IMR-90 (cell line): ENCODE measurements around the gene ASB16. TPM values are rescaled to one million over a fixed set of nuclear protein-coding genes. Genes with fewer than 3 reads are reported as not detected.

Source experiments
- ATAC-seq: fragments of 200-7000 bp; cut with Tn5 transposase; 2 replicates; pipeline ENCODE4 v1.9.1; 2020; ENCODE audit warnings: low read depth, mild to moderate bottlenecking, moderate library complexity
- BruUV-seq: library from RNA; stranded (reverse); fragments of 400-500 nt; replicated peaks from 2 replicates; lab custom pipeline; 2021; lab: Mats Ljungman, UMichigan
- CTCF ChIA-PET: fragments of 300-600 bp; formaldehyde crosslinking; extraction: SDS; loops from one replicate; lab custom pipeline; 2021; ENCODE audit warnings: antibody characterized with exemption; lab: Yijun Ruan, JAX
- POLR2A ChIA-PET: fragments of 300-600 bp; sonication (Branson Sonifier 250); formaldehyde crosslinking; loops from one replicate; lab custom pipeline; 2022; ENCODE audit warnings: antibody characterized with exemption; ENCODE audit not compliant: unreplicated experiment; lab: Charles Lee
- DNase-seq: peaks from one replicate; pipeline ENCODE4 v3.0.0; 2013
- H2AFZ ChIP-seq: replicated peaks from 2 replicates; pipeline ENCODE3; 2013; ENCODE audit warnings: low read length, mild to moderate bottlenecking; ENCODE audit not compliant: poor library complexity
- H2AK5ac ChIP-seq: 2 replicates; pipeline ENCODE4 v1.6.1; 2013; ENCODE audit warnings: low read depth, low read length, inconsistent platforms
- H2AK9ac ChIP-seq: replicated peaks from 2 replicates; pipeline ENCODE3; 2013; ENCODE audit warnings: mild to moderate bottlenecking, low read depth, low read length, moderate library complexity; ENCODE audit not compliant: poor library complexity
- H2BK120ac ChIP-seq: 2 replicates; pipeline ENCODE4 v1.6.1; 2013; ENCODE audit warnings: low read depth, low read length, inconsistent platforms
- H2BK15ac ChIP-seq: 3 replicates; pipeline ENCODE4 v1.6.1; 2013; ENCODE audit warnings: low read depth, low read length, inconsistent platforms
- H2BK20ac ChIP-seq: 2 replicates; pipeline ENCODE4 v1.6.1; 2013; ENCODE audit warnings: low read depth, mild to moderate bottlenecking, inconsistent platforms, low read length, moderate library complexity
- H2BK5ac ChIP-seq: 2 replicates; pipeline ENCODE4 v1.6.1; 2013; ENCODE audit warnings: mild to moderate bottlenecking, low read depth, low read length, inconsistent platforms; ENCODE audit not compliant: poor library complexity, severe bottlenecking
- H3K14ac ChIP-seq: replicated peaks from 2 replicates; pipeline ENCODE4 v1.6.1; 2013; ENCODE audit warnings: low read depth, low read length, inconsistent platforms
- H3K18ac ChIP-seq: 2 replicates; pipeline ENCODE4 v1.6.1; 2013; ENCODE audit warnings: low read depth, low read length, control low read depth
- H3K23ac ChIP-seq: 2 replicates; pipeline ENCODE4 v1.6.1; 2013; ENCODE audit warnings: low read depth, low read length, inconsistent platforms
- H3K27ac ChIP-seq: 2 replicates; pipeline ENCODE4 v1.5.1; 2013; ENCODE audit warnings: mild to moderate bottlenecking, control low read depth, low read length; ENCODE audit not compliant: insufficient read depth
- H3K27me3 ChIP-seq: 2 replicates; pipeline ENCODE4 v1.6.1; 2013; ENCODE audit warnings: low read length; ENCODE audit not compliant: control insufficient read depth, insufficient read depth
- H3K36me3 ChIP-seq: 2 replicates; pipeline ENCODE4 v1.6.1; 2013; ENCODE audit warnings: low read length, mixed read lengths; ENCODE audit not compliant: control insufficient read depth, insufficient read depth
- H3K4ac ChIP-seq: 2 replicates; pipeline ENCODE4 v1.6.1; 2013; ENCODE audit warnings: low read depth, low read length, inconsistent platforms
- H3K4me1 ChIP-seq: 2 replicates; pipeline ENCODE4 v1.6.1; 2013; ENCODE audit warnings: low read length, mixed read lengths; ENCODE audit not compliant: control insufficient read depth, insufficient read depth
- H3K4me2 ChIP-seq: 2 replicates; pipeline ENCODE4 v1.6.1; 2013; ENCODE audit warnings: low read depth, mild to moderate bottlenecking, control low read depth, low read length, moderate library complexity
- H3K4me3 ChIP-seq: 2 replicates; pipeline ENCODE4 v1.5.1; 2013; ENCODE audit warnings: low read depth, mild to moderate bottlenecking, control low read depth, low read length, moderate library complexity; ENCODE audit not compliant: insufficient read depth
- H3K56ac ChIP-seq: 2 replicates; pipeline ENCODE4 v1.6.1; 2013; ENCODE audit warnings: low read length, inconsistent platforms; ENCODE audit not compliant: insufficient read depth; ENCODE audit errors: extremely low read depth
- H3K79me1 ChIP-seq, 2 experiments: 2 replicates each; pipeline ENCODE4 v1.6.1; 2013; ENCODE audit warnings: low read length in 2 of 2, inconsistent platforms in 1 of 2, low read depth in 1 of 2
- H3K9ac ChIP-seq: 2 replicates; pipeline ENCODE4 v1.6.1; 2013; ENCODE audit warnings: low read depth, low read length, control low read depth
- H3K9me1 ChIP-seq: 2 replicates; pipeline ENCODE4 v1.6.1; 2013; ENCODE audit warnings: low read length, inconsistent platforms; ENCODE audit not compliant: insufficient read depth
- H3K9me3 ChIP-seq: 2 replicates; pipeline ENCODE4 v1.6.1; 2013; ENCODE audit warnings: low read length; ENCODE audit not compliant: control insufficient read depth, insufficient read depth
- H4K20me1 ChIP-seq: 2 replicates; pipeline ENCODE4 v1.6.1; 2013; ENCODE audit warnings: low read length, inconsistent platforms; ENCODE audit not compliant: insufficient read depth
- H4K5ac ChIP-seq: 2 replicates; pipeline ENCODE4 v1.6.1; 2013; ENCODE audit warnings: mild to moderate bottlenecking, low read depth, low read length, control low read depth
- H4K8ac ChIP-seq, 2 experiments: 2 replicates each; pipeline ENCODE4 v1.6.1; 2013; ENCODE audit warnings: low read depth in 2 of 2, low read length in 2 of 2, control low read depth in 1 of 2, inconsistent platforms in 1 of 2
- H4K91ac ChIP-seq: 2 replicates; pipeline ENCODE4 v1.6.1; 2013; ENCODE audit warnings: low read depth, low read length, inconsistent platforms; ENCODE audit not compliant: insufficient read depth
- CHD1 ChIP-seq: IDR thresholded peaks from 2 replicates; pipeline ENCODE4 v1.6.1; 2012; ENCODE audit warnings: low read depth, low read length, improper control_type of control experiment
- CTCF ChIP-seq: conservative IDR thresholded peaks from 2 replicates; pipeline ENCODE4 v1.5.1; 2012; ENCODE audit warnings: mild to moderate bottlenecking, low read depth, low read length, improper control_type of control experiment
- ELK1 ChIP-seq: fragments of 150-350 bp; IDR thresholded peaks from 2 replicates; pipeline ENCODE4 v1.6.1; 2016; ENCODE audit warnings: low read depth, mild to moderate bottlenecking, low read length, moderate library complexity, borderline replicate concordance
- MAFK ChIP-seq: IDR thresholded peaks from 2 replicates; pipeline ENCODE4 v1.6.1; 2012; ENCODE audit warnings: low read depth, low read length, improper control_type of control experiment
- MXI1 ChIP-seq: IDR thresholded peaks from 2 replicates; pipeline ENCODE4 v1.6.1; 2012; ENCODE audit warnings: low read depth, mild to moderate bottlenecking, low read length, moderate library complexity, borderline replicate concordance
- RAD21 ChIP-seq: IDR thresholded peaks from 2 replicates; pipeline ENCODE4 v1.6.1; 2012; ENCODE audit warnings: low read length, improper control_type of control experiment
- USF2 ChIP-seq: fragments of 150-350 bp; IDR thresholded peaks from 2 replicates; pipeline ENCODE4 v1.6.1; 2017; ENCODE audit warnings: mild to moderate bottlenecking, antibody characterized with exemption, low read length, low read depth
- WGBS, 2 experiments: methylation state at CpG; one replicate each; pipeline versions ENCODE4 v1.1.5 to v1.1.7; 2013; ENCODE audit warnings: missing lambda C conversion rate in 2 of 2; ENCODE audit not compliant: insufficient read length in 1 of 2; ENCODE audit errors: extremely low coverage in 2 of 2; 5-methylcytosine and 5-hydroxymethylcytosine counted together
- dilution Hi-C: fragments of 300-500 bp; cut with HindIII; formaldehyde crosslinking; loops from one replicate; pipeline ENCODE4 v1.14.3; 2018; ENCODE audit warnings: low sequenced_read_pairs; ENCODE audit not compliant: unreplicated experiment
- in situ Hi-C: fragments of 300-500 bp; cut with MboI; formaldehyde crosslinking; loops from 3 replicates; pipeline ENCODE4 v1.14.3; 2019; ENCODE audit warnings: low sequenced_read_pairs, inconsistent platforms, mixed read lengths
- intact Hi-C: fragments of 100-400 bp; cut with micrococcal nuclease; formaldehyde crosslinking; loops from 2 replicates; pipeline ENCODE4 v1.10.0; 2022
- polyA plus RNA-seq, 3 experiments: library from polyadenylated mRNA; depleted of rRNA; stranded (reverse); fragments of >200 nt; gene quantifications; 2 replicates each; pipeline ENCODE4 v1.2.3, GENCODE V29; 2012; ENCODE audit warnings: low replicate concordance in 1 of 3
- total RNA-seq: library from RNA; depleted of rRNA; stranded (reverse); fragments of >200 nt; gene quantifications from 2 replicates; pipeline ENCODE4 v1.2.3, GENCODE V29; 2012

The ASB16 gene
- total and polyA plus RNA-seq, 2 of the 4 experiments (the other 2 are of a cell fraction): 0.05 TPM; not detected in 1

- Histone ChIP-seq H2AFZ (no peak overlapping the region), H4K91ac (no peak overlapping the region), H3K27me3 (no peaks in the 10 kb centered on the region), H2BK5ac (no peak overlapping the region), H3K9ac (peak overlapping the region; percentile 67), H2BK20ac (no peak overlapping the region), H4K5ac (no peak overlapping the region), H3K23ac (peak overlapping the region; percentile 98), H3K36me3 (no peaks in the 10 kb centered on the region), H2AK9ac (peak overlapping the region; percentile 90), H3K56ac (no peak overlapping the region), H4K20me1 (peaks cover 40% of the 10 kb centered on the region), H3K9me3 (no peaks in the 10 kb centered on the region), H3K4me3 (peak overlapping the region; percentile 78), H4K8ac (no peak overlapping the region; a peak in 1 of 4 replicates), H3K4me2 (peak overlapping the region; percentile 99), H2AK5ac (peak overlapping the region; percentile 82; the same call in 1 of the 2 replicates), H3K27ac (no peak overlapping the region), H3K18ac (no peak overlapping the region), H3K14ac (peak overlapping the region; percentile 90), H2BK15ac (no peak overlapping the region; the same call in 2 of the 3 replicates), H3K79me1 (peaks cover 8 to 61% of the 10 kb centered on the region in 2 experiments), H3K4me1 (peaks cover 5% of the 10 kb centered on the region; the same call in 1 of the 2 replicates), H3K9me1 (peaks cover 14% of the 10 kb centered on the region), H2BK120ac (no peak overlapping the region), H3K4ac (peak overlapping the region; percentile 68; the same call in 1 of the 2 replicates)
- no CpG with 5 or more reads among the region's 1 CpG for WGBS, 2 experiments
- intact Hi-C loops: no loop called here
- dilution Hi-C loops: no loop called here
- BruUV-seq: no TSS peak
- CTCF ChIA-PET: interaction anchor here (0.7 kb wide), 1 partner anchor 228 kb away, joined by 3 read pairs; no protein-coding TSS in a partner anchor
- DNase-seq (no peak), ATAC-seq (no peak)
- POLR2A ChIA-PET: no interaction called here
- TF ChIP-seq CTCF (no peak), RAD21 (no peak), ELK1 (no peak), MXI1 (no peak), MAFK (no peak), CHD1 (no peak), USF2 (no peak)
- in situ Hi-C loops: no loop called here
Observed at GRCh38 chr17:44121997-44122815, 48.3 kb upstream of the ASB16 start.
